ENCODE data around the gene XRCC3.

Gene XRCC3

DNA sequence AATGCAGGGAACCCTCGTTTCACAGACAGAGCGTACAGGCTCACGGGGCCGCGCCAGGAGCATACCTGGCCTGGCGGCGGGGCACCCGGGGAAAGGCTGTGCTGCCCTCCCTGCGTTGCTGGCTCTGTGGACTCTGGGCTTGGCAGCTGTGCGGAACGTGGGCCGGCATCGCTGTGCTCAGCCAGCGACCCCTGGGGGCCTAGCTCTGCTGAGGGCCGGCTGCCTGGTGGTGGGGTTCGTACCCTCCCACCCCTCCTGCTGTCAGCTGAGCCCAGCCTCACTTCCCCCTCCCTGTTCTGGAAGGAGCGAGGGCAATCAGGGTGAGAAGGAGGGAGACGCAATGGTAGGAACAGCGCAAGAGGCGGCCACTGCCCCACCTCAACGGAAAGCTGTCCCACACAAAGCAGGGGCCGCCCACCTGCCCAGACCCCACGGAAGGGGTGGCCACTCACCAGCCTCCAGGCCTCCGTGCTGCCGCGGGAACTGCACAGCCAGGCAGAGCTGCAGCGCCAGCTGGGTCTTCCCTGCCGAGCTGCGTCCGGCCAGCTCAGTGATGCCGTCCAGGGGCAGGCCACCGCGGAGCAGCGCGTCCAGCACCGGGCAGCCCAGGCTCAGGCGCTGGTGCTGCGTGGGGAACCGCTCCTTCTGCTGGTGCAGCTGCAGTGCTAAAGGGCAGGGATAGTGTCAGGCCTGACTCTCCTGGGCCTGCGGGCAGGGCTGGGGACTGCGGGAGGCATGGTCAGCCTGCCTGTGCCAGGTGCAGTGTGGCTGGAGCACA is 8.5 kb downstream of the XRCC3 start:
- DNase-seq (ENCODE audit: low read depth in 2 of 2) = no peak

DNA sequence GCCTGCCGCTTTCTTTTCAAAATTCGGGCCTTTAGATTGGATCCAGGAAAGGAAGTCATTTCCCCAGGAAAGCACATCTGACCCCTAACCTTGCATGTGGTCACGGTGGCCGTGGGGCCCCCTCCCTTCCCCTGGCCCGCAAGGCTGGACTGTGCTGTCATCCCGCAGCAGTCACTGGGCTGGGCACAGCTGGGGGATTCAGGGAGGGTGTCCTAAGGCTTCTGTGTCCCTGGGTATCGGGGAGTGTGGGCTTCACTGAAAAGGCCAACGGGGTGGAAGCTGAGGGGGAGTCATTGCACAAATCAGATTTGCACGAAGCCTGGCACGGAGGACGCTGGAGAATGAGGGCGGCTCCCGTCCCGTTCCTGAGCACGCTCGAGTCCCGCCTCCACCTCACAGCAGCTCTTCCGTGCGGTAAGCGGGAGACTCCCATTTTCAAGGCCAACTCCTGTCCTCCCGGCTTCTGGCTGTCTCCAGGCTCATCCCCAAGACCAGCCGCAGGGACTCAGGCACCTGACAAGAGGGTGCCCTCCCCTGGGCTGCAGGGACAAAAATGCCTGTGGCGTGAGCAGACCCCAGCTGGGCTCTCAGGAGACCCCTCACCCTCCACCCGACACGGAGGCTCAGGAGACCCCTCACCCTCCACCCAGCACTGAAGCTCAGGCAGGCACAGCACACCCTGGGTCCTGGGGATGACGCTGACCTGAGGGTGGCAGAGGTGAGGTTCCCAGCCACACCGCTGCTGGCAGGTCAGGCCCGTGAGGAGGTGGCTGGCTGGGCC is 9.6 kb downstream of the XRCC3 start:
- DNase-seq (ENCODE audit: low read depth in 2 of 2) = no peak

DNA sequence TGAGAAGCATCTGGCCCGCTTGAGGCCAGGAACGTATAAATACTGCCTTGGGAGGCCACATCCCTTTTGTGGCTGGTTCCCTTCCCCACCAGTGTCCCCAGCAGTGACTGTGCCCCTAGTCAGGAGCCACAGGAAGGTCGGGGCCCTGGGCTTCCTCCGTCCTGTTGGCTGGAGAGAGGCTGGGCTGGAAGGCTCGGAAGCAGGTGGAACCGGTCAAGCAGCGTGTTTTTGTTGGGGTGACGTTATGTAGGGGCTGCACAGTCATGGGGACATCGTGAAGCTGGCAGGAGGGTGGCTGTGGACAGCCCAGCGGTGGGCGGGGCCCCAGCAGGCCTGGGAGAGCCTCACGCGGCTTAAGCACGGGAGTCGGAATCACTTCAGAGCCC is 10.1 kb downstream of the XRCC3 start:
- DNase-seq (ENCODE audit: low read depth in 2 of 2) = no peak

DNA sequence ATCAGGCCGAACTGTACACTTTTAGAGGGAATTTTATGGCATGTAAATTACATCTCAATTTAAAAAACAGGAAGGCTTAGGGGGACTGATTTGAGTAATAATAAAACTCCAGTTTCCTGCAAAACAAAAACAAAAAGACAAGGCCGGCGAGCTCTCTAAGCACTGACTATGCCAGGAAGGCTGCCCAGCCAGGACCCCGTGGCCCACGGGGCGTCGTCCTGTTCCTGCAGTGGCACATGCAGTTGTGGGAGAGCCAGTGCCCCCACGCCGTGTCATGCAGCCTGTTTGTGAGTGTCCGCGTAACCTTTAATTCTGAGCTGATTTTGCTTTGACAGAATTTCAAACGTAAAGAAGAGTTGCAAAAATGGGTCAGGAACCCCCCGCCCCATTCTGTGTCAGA is 10.5 kb downstream of the XRCC3 start:
- DNase-seq (ENCODE audit: low read depth in 2 of 2) = no peak

DNA sequence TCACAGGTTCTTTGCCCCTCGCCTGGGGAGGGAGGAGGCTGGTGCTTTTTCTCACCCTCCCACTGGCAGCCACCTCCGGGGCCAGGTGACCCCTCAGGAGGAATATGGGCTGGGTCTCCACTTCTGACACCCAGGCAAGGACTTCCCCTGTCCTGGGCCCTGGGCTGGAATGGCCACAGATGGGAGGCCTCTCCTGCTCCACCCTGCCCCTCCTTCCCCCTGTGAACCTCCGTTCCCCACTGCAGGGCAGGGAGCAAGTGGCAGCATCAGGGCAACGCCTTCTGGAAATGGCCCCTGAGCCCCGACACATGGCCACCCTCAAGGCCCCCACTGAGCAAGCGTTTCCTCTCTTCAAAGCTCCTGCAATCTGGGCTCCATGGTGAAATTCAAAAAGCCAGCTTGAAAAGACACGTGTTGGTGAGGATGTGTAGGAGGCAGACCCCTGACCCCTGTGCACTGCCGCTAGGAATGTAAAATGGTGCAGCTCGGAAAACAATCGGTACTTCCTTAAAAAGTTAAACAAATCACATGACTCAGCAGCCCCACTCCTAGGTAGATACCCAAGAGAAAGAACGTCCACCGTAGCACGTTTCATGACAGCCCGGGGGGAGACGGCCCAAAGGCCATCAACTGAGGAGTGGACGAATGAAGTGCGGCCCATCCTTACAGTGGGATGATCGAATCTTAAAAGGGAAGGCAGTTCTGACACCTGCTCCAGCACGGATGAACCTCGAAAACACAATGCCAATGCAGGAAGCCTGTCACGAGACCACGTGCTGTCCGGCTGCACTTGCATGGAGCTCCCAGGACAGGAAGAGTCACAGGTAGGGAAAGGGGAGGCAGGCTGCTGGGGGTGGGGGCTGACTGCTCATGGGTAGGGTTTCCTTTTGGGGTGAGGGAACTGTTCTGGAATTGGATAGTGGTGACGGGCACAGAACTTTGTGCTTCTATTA is 11.5 kb downstream of the XRCC3 start:
- DNase-seq (ENCODE audit: low read depth in 2 of 2) = no peak

DNA sequence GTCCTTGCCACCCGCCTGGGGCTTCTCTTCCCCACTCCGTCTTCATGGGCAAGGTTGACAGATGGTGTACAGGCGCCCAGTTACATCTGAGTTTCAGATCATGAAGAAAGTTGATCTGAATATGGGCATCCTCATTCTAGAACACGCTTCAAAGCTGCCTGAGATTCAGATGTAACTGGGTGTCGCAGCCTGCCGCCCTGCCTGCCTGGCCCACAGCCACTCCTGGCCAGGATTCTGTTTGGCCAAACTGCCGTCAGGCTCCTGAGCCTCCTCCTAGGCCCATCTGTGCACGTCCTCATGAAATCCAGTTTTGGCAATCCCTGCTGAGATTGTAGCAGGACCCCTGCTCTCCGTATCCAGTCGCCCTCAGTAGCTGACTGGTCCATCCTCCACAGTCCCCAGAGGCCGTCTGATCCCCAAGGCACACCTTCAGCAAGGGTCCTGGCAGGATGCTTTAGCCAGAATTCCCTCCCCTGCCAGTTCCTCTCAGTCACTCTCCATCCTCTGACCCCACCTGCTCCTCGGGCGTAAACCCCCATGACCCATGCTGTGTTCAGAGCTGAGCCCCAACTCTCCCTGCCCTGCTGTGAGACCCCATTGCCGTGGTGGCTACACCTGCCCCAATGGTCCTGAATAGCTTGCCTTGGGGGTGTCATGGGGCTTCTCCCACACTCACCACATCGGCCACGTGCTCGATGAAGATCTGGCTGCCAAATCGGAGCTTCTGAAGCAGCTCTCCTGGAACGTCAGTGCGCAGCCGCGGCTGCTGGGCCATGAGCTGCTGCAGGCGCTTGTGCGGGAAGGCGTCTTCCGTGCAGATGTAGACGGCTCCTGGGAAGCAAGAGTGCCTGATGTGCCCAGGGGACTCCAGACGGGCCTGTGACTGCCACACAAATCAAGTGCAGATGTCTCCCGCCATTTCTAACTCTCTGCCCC is 12.5 kb downstream of the XRCC3 start:
- no peak for DNase-seq (ENCODE audit: low read depth in 2 of 2)

DNA sequence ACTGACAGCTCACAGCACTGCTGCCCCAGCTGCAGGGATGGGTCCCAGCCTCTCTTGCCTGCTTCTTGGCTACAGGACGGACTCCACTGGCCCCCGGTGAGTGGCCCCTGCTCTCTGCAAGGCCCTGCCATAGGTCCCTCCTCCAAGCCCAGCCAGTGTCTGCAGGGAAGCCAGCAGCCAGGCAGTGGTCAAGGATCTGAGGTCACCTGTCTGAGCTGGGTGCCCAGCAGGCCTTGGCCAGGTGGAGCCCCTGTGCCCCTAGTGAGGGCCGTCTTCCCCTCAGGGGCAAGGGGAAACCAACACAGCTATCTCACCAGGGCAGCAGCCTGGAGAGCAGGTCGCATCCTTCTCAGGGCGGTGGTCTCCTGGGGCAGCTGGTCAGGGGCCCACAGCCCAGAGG is 13.2 kb downstream of the XRCC3 start:
- DNase-seq (ENCODE audit: low read depth in 2 of 2) = no peak

DNA sequence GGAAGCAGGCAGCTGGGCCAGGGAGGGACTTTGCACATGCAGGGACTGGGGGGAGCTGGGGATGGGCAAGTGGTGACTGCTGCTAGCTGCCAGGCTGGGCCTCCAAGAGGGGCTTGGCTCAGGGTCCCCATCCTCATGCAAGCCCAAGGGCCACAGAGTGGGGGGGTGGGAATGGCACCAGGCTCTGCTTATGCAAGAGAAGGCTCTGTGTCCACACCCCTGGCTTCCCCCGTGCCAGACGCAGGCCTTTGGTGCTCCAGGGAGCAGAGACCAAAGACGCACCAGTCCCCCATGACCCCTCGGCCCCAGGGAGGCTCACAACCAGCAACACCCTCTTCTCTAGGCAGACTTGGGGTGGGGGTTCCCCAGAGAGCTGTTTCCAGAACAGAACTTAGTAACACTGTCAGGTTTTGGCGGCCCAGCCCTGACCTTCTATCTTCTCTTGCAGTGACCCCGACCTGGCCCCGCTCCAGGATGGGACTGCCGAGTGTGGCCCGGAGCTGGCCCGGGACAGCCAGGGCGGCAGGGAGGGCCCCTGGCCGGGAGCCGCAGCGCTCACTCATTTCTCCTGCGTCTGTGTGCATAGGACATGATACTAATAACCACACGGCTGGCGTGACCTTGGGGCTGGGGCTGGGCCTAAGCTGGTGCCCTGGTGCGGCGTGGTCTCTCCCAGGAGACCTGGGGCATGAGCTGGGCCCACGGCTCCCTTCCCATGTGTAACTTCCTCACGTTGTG is 14.3 kb downstream of the XRCC3 start:
- DNase-seq (ENCODE audit: low read depth in 2 of 2) = no peak

DNA sequence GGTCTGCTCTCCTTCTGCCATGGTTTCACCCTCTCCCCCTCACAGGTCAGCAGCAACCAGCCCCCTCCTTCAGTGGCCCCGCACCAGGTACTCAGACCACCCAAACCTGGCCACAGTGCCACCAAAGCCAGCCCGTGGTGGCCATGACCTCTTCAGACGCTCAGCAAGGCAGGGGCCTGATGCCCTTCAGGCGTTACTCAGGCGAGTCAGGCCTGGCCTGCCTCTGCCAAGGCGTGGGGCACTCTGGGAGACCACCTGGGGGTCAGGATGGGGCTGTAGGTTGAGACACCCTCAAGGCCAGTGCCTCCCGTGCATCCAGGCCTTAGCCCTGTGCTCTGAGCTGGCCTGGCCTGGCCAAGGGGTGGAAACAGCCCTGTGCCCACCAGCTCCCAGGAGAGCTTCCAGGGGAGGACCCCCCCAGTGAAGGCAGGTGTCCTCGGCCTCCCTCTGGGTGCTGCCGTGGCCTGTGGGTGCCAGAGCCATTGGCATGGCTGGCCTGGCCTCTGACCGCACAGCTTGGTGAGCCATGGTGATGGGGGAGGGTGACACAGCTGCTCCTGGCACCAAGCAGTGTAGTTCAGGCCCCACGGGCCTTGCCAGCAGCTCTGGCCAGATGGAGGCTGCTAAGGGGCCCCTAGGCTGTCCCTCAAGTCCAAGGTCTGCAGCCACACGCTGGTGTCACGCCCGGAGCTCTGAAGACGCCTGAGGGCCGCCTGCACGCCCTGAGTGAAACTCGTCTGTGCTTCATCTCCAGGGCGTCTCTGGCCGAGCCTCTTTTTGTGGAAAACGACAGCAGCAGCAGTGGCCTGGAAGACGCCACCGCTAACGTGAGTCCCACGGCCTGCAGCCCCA is 15.1 kb downstream of the XRCC3 start:
- no peak for DNase-seq (ENCODE audit: low read depth in 2 of 2)

DNA sequence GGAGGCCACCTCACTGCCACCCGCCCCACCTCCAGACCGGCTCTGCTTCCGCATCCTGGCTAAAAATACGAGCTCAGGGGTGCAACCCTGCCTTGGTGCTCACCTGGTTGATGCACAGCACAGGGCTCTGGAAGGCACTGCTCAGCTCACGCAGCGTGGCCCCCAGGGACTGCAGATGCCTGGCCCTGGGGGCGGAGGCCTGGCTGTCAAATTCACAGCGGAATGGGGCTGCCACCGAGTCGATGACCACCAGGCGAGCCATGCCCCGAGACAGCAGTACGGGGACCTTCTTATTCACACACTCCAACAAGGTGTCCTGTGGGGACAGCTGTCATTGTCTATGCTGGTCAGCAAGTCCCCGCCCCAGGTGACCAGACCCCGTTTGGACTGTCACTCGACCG is 16.0 kb downstream of the XRCC3 start:
- DNase-seq (ENCODE audit: low read depth in 2 of 2) = no peak

DNA sequence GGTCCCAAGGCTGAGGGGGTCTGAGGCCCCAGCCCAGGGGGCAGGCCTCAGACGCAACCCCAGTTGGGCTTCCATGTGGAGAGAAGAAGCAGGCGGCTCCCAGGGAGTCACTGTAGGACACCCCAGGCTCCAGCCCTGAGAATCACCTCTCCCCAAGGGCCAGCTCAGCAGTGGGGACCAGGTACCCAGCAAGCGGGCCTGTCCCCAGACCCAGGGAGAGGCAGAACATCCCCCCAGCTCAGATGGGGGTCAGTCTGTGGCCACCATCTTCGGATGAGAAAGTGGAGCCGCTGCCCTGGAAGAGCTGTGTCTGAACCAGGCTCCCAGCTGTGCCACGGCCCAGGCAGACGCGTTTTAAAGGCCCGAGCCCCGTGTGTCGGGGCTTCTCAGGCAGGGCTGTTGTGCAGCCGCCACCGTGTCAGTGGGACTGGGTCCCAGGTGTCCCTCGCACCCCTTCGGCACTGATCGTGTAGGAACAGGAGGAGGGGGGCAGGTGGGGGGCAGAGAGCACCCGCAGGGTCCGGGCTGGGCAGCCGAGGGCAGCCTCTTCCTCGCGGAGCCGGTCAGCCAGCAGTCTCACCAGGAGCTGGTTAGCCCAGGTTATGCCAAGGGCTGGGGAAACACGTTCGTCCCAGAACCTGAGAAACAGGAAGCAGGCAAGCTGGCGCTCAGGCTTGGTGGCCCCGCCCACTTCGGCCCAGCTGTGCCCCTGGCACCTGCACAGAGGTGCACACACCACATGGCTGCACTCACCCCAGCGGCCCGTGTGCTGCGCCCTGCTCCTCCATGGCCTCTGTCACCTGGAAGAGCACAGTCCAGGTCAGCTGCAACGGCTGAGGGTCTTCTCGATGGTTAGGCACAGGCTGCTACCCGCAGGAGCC is 16.6 kb downstream of the XRCC3 start:
- no peak for DNase-seq (ENCODE audit: low read depth in 2 of 2)

DNA sequence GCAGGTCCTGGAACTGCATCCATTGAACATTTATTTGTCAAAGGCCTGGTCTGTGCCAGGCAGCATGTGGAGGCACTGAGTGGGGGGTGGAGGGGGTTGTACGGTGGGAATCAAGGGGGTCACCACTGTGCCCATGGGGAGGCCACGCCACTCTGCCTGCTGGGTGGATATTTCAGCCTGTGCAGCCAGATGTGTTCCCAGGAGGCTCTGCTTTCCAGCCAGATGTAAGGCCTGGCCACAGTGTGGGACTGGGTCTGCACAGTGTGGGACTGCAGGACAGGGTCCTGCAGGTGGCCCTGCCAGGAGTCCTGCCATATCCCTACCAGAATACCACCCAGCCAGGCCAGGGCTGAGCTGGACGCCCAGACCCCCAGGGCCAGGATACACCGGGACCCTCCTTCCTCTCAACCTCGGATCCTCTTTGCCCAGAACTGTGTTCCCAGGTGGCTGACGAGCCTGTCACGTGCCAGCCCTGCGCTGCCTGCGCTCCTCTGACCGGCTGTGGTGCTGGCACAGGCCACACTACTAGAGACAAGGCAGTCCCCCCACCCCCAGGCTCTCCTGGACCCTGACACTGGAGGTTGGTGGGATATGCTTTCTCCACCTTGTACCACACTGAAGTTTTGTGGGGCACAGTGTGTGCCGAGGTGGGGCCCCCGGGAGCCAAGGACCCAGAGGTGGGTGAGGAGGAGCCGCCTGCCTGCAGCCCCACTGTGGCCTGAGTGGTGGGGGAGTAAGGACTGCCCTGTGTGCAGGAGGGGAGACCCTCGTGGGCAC is 17.5 kb downstream of the XRCC3 start:
- DNase-seq (ENCODE audit: low read depth in 2 of 2) = no peak

DNA sequence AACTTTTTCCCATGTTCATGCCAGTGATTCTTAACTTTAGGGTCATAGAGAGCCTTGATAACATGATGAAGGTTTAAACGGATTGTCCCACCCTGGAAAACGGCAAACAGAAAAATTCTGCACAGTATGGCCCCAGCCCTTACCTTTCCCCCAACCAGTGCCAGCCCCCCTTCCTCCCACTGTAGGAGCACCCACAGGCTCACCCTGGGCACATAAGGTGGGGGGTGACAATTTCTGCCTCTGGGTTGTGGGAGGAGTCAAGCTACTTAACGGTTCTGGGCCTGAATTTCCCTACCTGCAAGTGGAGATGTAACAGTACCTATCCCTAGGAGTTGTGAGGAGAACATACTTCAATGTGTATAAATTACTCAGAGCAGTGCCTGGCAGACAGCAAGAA is 18.0 kb downstream of the XRCC3 start:
- DNase-seq (ENCODE audit: low read depth in 2 of 2) = no peak

DNA sequence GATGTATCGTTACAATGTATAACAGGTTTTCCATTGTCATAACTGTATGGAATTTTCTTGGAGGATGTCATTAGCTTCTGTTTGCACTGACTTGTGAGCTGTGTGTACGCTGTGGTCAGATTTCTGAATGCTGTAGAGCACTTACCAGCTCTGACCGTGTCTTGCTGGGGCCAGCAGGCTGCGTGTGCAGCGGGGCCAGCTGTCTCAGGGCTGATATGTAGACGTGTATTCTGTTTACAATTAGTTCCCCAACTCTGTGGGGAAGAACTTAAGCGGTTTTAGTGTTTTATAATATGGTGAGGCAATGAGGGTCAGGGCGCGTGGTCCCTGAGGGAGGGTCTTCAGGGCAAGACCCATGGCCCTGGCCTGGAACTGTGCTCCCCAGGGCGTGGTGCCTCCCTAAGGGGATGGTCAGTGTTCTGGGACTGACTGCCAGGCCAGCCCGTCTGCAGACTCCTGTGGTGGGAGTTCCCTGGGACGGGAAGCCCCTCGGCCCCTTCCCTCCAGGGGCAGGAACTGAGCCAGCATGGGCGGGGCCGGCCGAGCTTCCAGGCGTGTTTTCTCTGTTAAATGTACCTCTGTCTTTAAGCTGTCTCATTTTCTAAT is 18.7 kb downstream of the XRCC3 start:
- DNase-seq (ENCODE audit: low read depth in 2 of 2) = no peak

DNA sequence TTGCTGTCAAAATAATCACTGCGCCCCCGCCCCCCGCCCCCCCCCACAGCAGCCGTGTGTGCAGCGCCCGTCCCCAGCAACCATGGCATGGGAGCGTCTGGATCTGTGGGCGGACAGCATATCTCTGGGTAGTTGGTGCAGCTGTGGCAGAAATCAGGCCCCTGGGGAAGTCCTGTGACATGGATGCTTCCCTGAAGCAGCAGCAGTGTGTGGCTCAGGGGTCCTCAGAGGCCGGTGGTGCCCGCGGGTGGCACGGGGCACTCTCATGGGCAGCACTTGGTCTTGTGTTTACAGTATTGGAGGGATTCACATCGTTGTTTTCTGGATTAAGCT is 19.2 kb downstream of the XRCC3 start:
- DNase-seq (ENCODE audit: low read depth in 2 of 2) = no peak

DNA sequence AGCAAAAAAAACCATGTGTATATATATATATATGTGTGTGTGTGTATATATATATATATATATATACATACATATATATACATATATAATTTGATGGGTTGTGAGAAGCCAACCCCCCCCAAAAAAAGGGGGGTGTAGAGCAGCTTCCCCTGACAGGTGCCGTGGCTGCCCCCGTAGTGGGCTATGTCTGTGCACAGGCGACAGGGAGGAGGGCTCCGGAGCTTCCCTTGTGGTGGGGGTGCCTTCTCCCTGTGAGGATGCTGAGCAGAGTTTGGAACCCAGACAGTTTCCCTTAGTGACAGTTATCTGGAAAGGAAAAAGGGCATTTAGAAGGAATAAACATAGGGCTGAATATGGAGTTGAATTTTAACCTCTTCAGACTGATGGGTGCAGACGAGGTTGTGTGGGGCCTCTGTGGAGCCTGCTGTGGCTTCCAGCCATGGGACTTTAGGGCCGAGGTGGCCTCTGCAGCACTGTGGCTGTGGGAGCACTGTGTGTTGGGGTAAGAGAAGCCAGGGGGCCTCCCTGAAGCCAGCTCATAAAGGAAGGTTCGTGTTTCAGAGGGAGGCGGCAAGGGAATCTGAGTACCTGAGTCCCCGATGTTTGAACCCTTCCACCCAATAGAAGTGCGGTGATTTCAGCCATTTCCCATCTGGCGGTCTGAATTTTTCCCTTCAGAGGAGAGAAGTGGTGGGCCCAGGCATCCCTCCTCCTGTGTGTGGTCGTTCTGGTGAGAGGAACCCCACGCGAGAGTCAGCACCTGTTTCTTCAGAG is 19.8 kb downstream of the XRCC3 start:
- no peak for DNase-seq (ENCODE audit: low read depth in 2 of 2)

DNA sequence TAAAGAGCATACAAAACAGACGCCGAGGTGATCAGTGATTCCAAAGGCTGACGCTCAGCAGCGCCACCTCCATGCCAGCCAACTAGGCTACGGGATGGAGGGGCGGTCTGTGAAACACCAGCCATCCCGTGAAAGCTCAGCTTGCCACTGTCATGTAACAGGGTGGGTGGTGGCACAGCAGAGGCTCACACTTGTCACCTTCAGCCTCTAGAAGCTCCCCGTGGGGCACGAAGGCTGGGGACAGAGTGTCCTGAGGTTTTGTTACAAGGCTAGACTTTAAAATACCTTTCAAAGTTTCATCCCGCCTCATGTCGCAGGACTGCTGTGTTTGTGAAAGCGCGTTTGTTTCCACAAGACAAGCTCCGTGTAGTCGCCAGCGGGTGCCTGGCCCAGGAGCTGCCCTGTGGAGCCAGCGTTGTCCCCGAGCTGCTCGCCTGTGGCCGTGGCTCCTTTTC is 20.7 kb downstream of the XRCC3 start:
- no peak for DNase-seq (ENCODE audit: low read depth in 2 of 2)

All from stimulated activated CD8-positive, alpha-beta memory T cell treated with anti-CD3 and anti-CD28 coated beads, Interleukin-15, amount 100 ng/mL, for 48 hours (primary cell).